Measurements from ENCODE around the gene ROGDI. TPM values are rescaled to one million over a fixed set of nuclear protein-coding genes. Genes with fewer than 3 reads are reported as not detected.

ROGDI gene
- total and polyA plus RNA-seq, 4 donors: 14.0 to 28.1 (median 17.4) TPM

DNA sequence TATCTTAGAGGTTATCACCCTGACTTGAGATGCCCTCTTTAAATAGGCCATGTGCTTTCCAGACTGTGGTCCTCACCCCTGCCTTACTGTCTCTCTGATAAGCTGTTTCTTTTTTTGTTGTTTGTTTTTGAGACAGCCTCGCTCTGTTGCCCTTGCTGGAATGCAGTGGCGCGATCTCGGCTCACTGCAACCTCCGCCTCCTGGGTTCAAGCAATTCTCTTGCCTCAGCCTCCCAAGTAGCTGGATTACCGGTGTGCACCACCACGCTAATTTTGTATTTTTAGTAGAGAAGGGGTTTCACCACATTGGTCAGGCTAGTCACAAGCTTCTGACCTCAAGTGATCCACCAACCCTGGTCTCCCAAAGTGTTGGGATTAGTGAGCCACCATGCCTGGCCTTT is 13.5 kb downstream of the ROGDI start:
- no peak for DNase-seq (ENCODE audit: low spot score)
- WGBS: 77% methylated on average over 7 of the region's 7 CpGs
- H3K9me3 ChIP-seq (ENCODE audit: control insufficient read depth in 4 of 4, low read length in 3 of 4): no peaks in the 10 kb centered on the region
- no peak overlapping the region for H3K9ac ChIP-seq (ENCODE audit: low read depth in 1 of 2, low read length in 2 of 2)
- H3K27ac ChIP-seq (ENCODE audit: low read depth in 1 of 2, low read length in 2 of 2): no peak overlapping the region
- H3K36me3 ChIP-seq (ENCODE audit: control insufficient read depth in 4 of 4, insufficient read depth in 3 of 4, low read depth in 1 of 4, low read length in 3 of 4): no peaks in the 10 kb centered on the region
- no peaks in the 10 kb centered on the region for H3K27me3 ChIP-seq (ENCODE audit: control insufficient read depth in 4 of 4, insufficient read depth in 4 of 4, low read length in 3 of 4)
- peaks cover 0 to 5% (median 4%) of the 10 kb centered on the region in 4 donors for H3K4me1 ChIP-seq (ENCODE audit: control insufficient read depth in 4 of 4, insufficient read depth in 4 of 4, low read length in 3 of 4)
- H3K4me3 ChIP-seq (ENCODE audit: low read depth in 1 of 3, low read length in 3 of 3): no peak overlapping the region
- no peak for TF ChIP-seq ZBTB33 (IDR thresholded peaks at IDR 0.05)
- TF ChIP-seq TAF1 (conservative IDR thresholded peaks at IDR 0.05): no peak

- WGBS: 40% methylated on average over 9 of the region's 9 CpGs
- H3K36me3 ChIP-seq (ENCODE audit: control insufficient read depth in 4 of 4, insufficient read depth in 3 of 4, low read depth in 1 of 4, low read length in 3 of 4): no peaks in the 10 kb centered on the region
These were observed 13.9 kb downstream of the ROGDI start for GRCh38 chr16:4788489-4788889.

More at GRCh38 chr16:4788489-4788889, 13.9 kb downstream of the ROGDI start:
- Histone ChIP-seq H3K27me3 (ENCODE audit: control insufficient read depth in 4 of 4, insufficient read depth in 4 of 4, low read length in 3 of 4) (no peaks in the 10 kb centered on the region), H3K9me3 (ENCODE audit: control insufficient read depth in 4 of 4, low read length in 3 of 4) (no peaks in the 10 kb centered on the region), H3K4me1 (ENCODE audit: control insufficient read depth in 4 of 4, insufficient read depth in 4 of 4, low read length in 3 of 4) (peaks cover 0 to 5% (median 4%) of the 10 kb centered on the region in 4 donors), H3K4me3 (ENCODE audit: low read depth in 1 of 3, low read length in 3 of 3) (no peak overlapping the region), H3K27ac (ENCODE audit: low read depth in 1 of 2, low read length in 2 of 2) (no peak overlapping the region), H3K9ac (ENCODE audit: low read depth in 1 of 2, low read length in 2 of 2) (no peak overlapping the region)
- no peak for DNase-seq (ENCODE audit: low spot score)
- TF ChIP-seq HNF4G (IDR thresholded peaks at IDR 0.05): no peak
- no peak for TF ChIP-seq FOXA1 (IDR thresholded peaks at IDR 0.05)
- TF ChIP-seq EGR1 (IDR thresholded peaks at IDR 0.05; ENCODE audit: low read depth in 2 of 2): no peak
- TF ChIP-seq SP1 (IDR thresholded peaks at IDR 0.05): no peak
- no peak for TF ChIP-seq RAD21 (IDR thresholded peaks at IDR 0.05)
- TF ChIP-seq GABPA (IDR thresholded peaks at IDR 0.05 in 1 of 2, conservative IDR thresholded peaks at IDR 0.05 in 1 of 2): no peak
- TF ChIP-seq HNF4A (conservative IDR thresholded peaks at IDR 0.05): no peak
- no peak for TF ChIP-seq REST (IDR thresholded peaks at IDR 0.05)
- TF ChIP-seq, protein P1, sequence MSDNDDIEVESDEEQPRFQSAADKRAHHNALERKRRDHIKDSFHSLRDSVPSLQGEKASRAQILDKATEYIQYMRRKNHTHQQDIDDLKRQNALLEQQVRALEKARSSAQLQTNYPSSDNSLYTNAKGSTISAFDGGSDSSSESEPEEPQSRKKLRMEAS (IDR thresholded peaks at IDR 0.05): no peak
- TF ChIP-seq FOXA2 (IDR thresholded peaks at IDR 0.05): no peak
- TF ChIP-seq TAF1 (conservative IDR thresholded peaks at IDR 0.05): no peak
- TF ChIP-seq RXRA (IDR thresholded peaks at IDR 0.05): no peak
- TF ChIP-seq CTCF (IDR thresholded peaks at IDR 0.05; ENCODE audit: low read depth, low read length, missing input control): no peak
- no peak for TF ChIP-seq YY1 (IDR thresholded peaks at IDR 0.05)

All from liver (tissue), 9 donors.